ENCODE results near the gene APEH.

GRCh38 chr3:49671291-49672288 lies 2.6 kb upstream of the APEH start:
- TF ChIP-seq, protein P1, sequence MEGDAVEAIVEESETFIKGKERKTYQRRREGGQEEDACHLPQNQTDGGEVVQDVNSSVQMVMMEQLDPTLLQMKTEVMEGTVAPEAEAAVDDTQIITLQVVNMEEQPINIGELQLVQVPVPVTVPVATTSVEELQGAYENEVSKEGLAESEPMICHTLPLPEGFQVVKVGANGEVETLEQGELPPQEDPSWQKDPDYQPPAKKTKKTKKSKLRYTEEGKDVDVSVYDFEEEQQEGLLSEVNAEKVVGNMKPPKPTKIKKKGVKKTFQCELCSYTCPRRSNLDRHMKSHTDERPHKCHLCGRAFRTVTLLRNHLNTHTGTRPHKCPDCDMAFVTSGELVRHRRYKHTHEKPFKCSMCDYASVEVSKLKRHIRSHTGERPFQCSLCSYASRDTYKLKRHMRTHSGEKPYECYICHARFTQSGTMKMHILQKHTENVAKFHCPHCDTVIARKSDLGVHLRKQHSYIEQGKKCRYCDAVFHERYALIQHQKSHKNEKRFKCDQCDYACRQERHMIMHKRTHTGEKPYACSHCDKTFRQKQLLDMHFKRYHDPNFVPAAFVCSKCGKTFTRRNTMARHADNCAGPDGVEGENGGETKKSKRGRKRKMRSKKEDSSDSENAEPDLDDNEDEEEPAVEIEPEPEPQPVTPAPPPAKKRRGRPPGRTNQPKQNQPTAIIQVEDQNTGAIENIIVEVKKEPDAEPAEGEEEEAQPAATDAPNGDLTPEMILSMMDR (IDR thresholded peaks at IDR 0.05), result peak; percentile 58 to 79 (median 68)
- no peak for TF ChIP-seq POLR2A (IDR thresholded peaks at IDR 0.05)
